Lower leg skin (tissue), 3 donors: ENCODE results near the gene TAB3.

Experiments
- POLR2A ChIP-seq, 2 donors: fragments of 450-650 bp; IDR thresholded peaks; one replicate each; pipeline ENCODE4 v1.6.1; 2016 to 2017; ENCODE audit warnings: antibody characterized with exemption in 2 of 2, mild to moderate bottlenecking in 1 of 2, moderate library complexity in 1 of 2
- TF ChIP-seq, protein P1 (sequence below), 3 donors: fragments of 450-650 bp; IDR thresholded peaks; one replicate each; pipeline ENCODE4 v1.5.1; 2016; ENCODE audit warnings: antibody characterized with exemption in 3 of 3, mild to moderate bottlenecking in 3 of 3, moderate library complexity in 2 of 3

- TF ChIP-seq, protein P1, sequence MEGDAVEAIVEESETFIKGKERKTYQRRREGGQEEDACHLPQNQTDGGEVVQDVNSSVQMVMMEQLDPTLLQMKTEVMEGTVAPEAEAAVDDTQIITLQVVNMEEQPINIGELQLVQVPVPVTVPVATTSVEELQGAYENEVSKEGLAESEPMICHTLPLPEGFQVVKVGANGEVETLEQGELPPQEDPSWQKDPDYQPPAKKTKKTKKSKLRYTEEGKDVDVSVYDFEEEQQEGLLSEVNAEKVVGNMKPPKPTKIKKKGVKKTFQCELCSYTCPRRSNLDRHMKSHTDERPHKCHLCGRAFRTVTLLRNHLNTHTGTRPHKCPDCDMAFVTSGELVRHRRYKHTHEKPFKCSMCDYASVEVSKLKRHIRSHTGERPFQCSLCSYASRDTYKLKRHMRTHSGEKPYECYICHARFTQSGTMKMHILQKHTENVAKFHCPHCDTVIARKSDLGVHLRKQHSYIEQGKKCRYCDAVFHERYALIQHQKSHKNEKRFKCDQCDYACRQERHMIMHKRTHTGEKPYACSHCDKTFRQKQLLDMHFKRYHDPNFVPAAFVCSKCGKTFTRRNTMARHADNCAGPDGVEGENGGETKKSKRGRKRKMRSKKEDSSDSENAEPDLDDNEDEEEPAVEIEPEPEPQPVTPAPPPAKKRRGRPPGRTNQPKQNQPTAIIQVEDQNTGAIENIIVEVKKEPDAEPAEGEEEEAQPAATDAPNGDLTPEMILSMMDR (IDR thresholded peaks at IDR 0.05), result no peak
- no peak for TF ChIP-seq POLR2A (IDR thresholded peaks at IDR 0.05)
Observed at GRCh38 chrX:30793767-30794103, 95.3 kb downstream of the TAB3 start.
